LNCaP clone FGC (cell line): ENCODE data around the gene NFIX.
A peak's percentile ranks its signal among the peaks of the same experiment; 100 is the strongest.

Experiments
- DNase-seq: peaks from one replicate; pipeline ENCODE4 v3.0.0-alpha.2; 2011; ENCODE audit warnings: low read depth
- H3K4me3 ChIP-seq: 2 replicates; pipeline ENCODE4 v1.5.1; 2011; ENCODE audit warnings: mild to moderate bottlenecking, low read depth, low read length, control low read depth
- TF ChIP-seq, protein P1 (sequence below): IDR thresholded peaks from 2 replicates; pipeline ENCODE4 v1.5.1; 2012; ENCODE audit warnings: mild to moderate bottlenecking; ENCODE audit not compliant: control insufficient read depth, insufficient read depth; ENCODE audit errors: extremely low read depth

Gene NFIX

GRCh38 chr19:13054626-13055212 lies 59.4 kb downstream of the NFIX start:
- TF ChIP-seq, protein P1, sequence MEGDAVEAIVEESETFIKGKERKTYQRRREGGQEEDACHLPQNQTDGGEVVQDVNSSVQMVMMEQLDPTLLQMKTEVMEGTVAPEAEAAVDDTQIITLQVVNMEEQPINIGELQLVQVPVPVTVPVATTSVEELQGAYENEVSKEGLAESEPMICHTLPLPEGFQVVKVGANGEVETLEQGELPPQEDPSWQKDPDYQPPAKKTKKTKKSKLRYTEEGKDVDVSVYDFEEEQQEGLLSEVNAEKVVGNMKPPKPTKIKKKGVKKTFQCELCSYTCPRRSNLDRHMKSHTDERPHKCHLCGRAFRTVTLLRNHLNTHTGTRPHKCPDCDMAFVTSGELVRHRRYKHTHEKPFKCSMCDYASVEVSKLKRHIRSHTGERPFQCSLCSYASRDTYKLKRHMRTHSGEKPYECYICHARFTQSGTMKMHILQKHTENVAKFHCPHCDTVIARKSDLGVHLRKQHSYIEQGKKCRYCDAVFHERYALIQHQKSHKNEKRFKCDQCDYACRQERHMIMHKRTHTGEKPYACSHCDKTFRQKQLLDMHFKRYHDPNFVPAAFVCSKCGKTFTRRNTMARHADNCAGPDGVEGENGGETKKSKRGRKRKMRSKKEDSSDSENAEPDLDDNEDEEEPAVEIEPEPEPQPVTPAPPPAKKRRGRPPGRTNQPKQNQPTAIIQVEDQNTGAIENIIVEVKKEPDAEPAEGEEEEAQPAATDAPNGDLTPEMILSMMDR, result no peak
- H3K4me3 ChIP-seq, result no peak overlapping the region
- DNase-seq, result no peak

DNA sequence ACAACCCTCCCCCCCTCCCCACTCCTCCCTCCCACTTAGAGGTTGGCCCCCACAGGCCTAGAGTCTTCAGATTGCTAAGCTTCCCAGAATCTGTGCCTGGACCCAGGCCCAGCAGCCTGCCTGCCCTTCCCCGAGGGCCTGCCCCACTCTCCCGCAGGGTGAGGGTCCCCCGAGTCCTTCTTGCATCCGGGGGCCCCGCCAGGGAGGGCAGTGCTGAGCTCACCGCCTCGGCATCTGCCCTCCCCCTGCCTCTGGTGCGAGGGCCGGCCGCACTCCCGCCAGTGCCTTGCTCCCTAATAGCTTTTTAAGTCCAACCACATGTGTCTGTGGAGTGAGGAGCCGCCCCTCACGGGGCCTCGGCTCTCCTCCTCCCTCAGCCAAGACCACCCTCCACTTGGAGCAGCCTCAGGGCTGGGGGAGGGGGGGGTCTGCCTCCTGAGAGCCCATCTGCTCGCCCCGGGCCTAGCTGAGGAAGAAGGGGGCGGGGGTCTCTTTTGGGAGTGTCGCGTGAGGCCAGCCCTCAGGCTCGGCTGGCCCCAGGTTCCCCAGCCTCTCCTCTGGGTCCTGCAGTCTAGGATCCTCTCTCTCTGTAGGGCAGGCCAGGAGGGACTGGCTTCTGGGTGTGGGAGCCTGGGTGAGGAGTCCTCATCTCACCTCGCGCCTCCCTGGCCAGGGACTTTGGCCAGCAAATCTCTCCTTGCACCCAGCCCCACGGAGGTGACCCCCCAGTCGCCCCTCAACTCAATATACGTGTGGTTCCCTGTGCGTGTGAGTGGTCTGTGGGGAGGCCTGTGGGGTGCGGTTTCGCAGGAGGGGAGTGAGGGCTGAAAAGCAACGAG lies 60.2 kb downstream of the NFIX start:
- no peak overlapping the region for H3K4me3 ChIP-seq
- TF ChIP-seq, protein P1, result no peak
- DNase-seq, result no peak

DNA sequence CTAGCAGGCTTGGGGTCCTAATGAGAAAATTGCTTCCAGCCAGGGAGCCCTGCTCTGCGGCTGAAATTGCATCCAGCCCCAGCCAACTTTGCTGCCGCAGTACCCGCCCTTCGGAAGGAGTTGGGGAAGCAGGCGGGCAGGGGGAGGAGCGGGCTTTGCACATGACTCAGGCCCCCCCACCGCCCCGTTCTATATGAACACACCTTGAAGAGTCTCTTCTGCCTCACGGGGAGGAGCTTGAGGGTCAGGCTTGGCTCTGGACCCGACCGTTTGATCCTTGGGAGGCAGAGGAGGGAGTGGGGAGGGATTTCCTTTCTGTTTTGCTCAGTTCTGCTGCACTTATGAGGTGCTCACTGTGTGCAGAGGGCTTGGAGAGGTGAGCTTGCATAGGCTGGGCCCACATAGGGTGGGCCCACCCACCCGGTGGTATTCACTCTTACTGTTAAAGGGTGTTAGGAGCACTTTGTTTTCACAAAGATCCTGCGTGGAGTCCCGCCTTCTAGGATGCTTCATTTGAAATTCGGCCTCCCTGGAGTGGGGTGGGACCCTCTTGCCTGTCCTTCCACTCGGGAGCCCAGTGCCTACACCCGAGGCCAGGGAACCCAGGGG lies 60.9 kb downstream of the NFIX start:
- no peak overlapping the region for H3K4me3 ChIP-seq
- TF ChIP-seq, protein P1, result no peak
- no peak for DNase-seq

DNA sequence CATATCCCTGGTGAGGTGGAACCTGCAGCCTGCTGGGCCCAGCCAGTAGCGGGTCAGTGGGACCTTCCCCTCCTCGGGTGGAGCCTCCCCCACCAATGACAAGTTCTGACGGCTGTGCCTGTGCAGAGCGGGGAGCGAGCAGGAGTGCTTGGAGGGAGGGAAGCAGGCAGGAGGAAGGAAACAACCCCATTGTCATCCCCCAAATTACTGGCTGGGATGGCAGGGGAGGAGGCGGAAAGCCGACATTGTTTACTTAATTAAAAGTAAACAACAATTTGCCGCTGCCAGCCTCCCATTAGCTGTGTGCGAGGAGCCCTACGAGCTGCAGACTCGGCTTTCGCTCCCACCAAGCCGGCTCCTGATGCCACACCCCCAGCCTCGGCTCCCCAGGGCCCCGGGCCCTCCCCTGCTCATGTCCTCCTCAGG lies 61.9 kb downstream of the NFIX start:
- no peak for DNase-seq
- TF ChIP-seq, protein P1, result no peak
- H3K4me3 ChIP-seq, result peak overlapping the region; percentile 23

- H3K4me3 ChIP-seq, result 0 out of 2 replicates have a peak overlapping the region, but pooled peaks have one; percentile 23
- TF ChIP-seq, protein P1, result no peak
- no peak for DNase-seq
These were observed 62.5 kb downstream of the NFIX start for GRCh38 chr19:13057744-13058143.

DNA sequence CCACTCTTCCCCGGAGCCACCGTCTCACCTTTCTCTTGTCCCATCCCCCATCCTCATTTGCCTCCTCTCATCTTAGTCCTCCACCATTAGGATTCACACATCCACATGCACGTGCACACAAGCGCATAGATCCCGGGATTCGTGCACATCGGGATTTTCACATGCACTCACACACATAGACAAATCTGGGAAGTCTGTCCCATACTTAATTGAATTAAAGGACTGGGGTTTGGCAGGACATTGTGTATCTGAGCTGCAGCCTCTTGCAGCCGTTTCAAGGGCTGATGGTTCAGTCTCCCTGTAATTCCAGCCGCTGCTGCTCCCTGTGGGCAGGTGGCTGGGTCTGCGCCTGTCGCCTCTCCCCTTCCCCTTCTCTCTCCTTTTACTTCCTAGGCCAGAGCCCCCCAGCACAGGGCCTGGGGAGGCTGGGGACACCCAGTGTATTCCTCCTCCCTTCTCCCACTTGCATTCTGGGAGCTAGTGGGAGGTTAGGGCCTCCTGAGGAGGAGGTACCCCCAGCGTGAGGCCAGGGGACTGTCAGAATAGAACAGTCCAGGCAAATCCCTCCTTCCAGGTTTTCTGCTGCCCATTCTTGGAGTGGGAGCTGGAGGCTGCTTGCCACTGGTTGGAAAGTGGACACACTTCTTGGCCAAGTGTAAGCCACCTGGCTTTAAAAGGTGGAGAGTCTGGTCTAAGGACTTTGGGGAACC lies 63.8 kb downstream of the NFIX start:
- TF ChIP-seq, protein P1, result no peak
- H3K4me3 ChIP-seq, result no peak overlapping the region
- DNase-seq, result no peak
